GM18868 (cell line): ENCODE measurements around the gene CYP4A11.
"Not testable (repeated sequence)": the region's sequence is repeated elsewhere in the genome, so short reads cannot be mapped to it uniquely, and the experiment has no call there.

Experiments
- ATAC-seq: cut with Tn5 transposase; IDR thresholded peaks from one replicate; pipeline ENCODE4 v1.9.1; 2021; ENCODE audit warnings: mild to moderate bottlenecking, moderate library complexity; ENCODE audit not compliant: unreplicated experiment

CYP4A11 gene

DNA sequence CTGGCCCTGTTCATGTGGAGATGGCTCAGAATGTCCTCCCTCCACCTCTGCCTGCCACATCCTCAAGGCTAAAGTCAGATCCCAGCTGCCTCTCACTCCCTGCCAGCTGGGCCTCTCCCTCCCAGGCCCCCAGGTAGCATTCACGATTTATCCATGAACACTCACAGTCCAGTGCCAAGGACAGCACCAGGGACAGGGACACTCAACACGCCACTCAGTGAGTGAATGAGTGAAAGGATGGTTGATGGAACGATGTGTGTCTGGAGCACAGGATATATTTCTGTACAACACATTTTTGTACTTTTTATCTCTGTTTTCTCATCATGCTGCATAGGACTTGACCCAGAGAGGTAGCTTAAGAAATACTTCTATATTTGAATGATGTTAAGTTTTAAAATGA is 10.1 kb downstream of the CYP4A11 start:
- ATAC-seq: no peak

DNA sequence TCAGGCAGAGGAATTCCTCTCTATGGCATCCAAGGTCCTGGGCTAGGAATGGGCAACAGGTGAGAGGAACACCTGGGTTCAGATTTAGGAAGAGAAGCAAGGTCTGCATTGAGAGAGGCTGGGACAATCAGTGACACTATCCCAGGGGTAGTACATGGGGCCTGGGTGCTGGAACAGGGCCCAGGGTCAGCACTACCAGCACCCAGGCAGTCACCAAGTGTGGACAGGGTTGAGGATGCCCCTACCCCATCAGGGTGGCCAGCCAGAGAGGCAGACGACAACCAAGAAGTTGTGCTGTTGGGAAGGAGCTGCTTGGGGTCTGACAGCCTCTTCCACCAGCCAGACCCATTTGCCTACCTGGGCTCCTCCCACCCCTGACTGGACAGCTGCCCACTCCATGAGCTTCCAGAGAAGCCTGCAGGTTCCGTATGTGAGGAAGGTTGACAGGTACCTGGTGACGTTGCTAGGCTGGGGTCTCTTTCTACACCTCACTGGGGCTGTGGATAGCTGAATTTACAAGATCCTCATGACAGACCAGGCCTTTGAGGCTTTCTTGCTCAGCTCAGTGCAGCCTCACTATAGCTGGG is 13.9 kb downstream of the CYP4A11 start:
- ATAC-seq: no peak

- ATAC-seq: no peak
These were observed 30.5 kb downstream of the CYP4A11 start for GRCh38 chr1:46910790-46911189.

DNA sequence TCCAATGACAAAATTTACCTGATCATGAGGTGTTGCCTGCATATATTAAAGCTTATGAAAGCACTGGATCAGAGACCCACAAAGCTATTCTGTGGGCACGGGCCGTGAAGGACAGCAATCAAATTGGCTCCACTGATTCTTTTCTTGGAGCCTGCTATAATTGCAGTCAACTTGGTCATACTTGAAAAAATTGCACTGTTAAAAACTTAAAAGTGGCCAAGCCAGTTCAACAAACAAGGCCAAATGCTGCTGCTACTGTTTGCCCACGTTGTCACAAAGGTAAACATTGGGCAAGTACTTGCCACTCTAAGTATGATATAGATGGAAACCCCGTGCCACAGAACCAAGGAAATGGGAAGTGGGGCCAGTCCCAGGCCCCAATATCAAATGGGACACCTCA is 37.8 kb downstream of the CYP4A11 start:
- ATAC-seq: no peak

DNA sequence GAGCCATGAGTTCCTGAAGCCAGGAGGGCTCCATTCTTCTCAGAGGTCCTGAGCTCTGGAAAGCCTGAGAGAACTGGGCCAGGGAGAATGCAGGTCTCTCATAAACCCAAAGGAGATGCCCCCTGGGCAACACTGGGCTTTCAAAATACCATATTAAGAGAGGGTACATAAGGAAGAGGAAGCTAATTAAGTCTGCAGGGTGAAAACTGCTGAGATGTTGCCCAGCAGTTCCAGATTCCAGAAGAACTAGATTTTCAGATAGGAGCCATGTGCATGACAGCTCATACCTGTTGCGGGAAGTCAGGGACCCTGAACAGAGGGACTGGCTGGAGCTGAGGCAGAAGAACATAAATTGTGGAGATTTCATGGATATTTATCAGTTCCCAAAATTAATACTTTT is 40.9 kb downstream of the CYP4A11 start:
- no peak for ATAC-seq

DNA sequence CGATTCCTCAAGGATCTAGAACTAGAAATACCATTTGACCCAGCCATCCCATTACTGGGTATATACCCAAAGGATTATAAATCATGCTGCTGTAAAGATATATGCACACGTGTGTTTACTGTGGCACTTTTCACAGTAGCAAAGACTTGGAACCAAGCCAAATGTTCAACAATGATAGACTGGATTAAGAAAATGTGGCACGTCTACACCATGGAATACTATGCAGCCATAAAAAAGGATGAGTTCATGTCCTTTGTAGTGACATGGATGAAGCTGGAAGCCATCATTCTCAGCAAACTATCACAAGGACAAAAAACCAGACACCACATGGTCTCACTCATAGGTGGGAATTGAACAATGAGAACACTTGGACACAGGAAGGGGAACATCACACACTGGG is 59.6 kb downstream of the CYP4A11 start:
- ATAC-seq: not testable (repeated sequence)
